Large intestine (tissue), 3 donors: ENCODE data around the gene TNFRSF21. TPM values are rescaled to one million over a fixed set of nuclear protein-coding genes. Genes with fewer than 3 reads are reported as not detected.

Experiments used
- DNase-seq, 2 donors: peaks; one replicate each; pipeline versions ENCODE4 v3.0.0 to v3.0.0-alpha.2; 2013
- H3K27ac ChIP-seq: one replicate; pipeline ENCODE4 v1.5.1; 2013; ENCODE audit warnings: low read length
- H3K27me3 ChIP-seq: 2 replicates; pipeline ENCODE4 v1.6.1; 2013; ENCODE audit warnings: low read length; ENCODE audit not compliant: control insufficient read depth, insufficient read depth
- H3K36me3 ChIP-seq: 2 replicates; pipeline ENCODE4 v1.6.1; 2013; ENCODE audit warnings: low read length; ENCODE audit not compliant: control insufficient read depth, insufficient read depth
- H3K4me1 ChIP-seq: one replicate; pipeline ENCODE4 v1.6.1; 2013; ENCODE audit warnings: low read length; ENCODE audit not compliant: control insufficient read depth, insufficient read depth
- H3K4me3 ChIP-seq: one replicate; pipeline ENCODE4 v1.5.1; 2013; ENCODE audit warnings: low read length
- H3K9me3 ChIP-seq: one replicate; pipeline ENCODE4 v1.6.1; 2013; ENCODE audit warnings: mild to moderate bottlenecking, low read depth, low read length, moderate library complexity; ENCODE audit not compliant: control insufficient read depth
- WGBS: methylation state at CpG from one replicate; pipeline ENCODE4 v1.1.5; 2013; ENCODE audit warnings: low lambda C conversion rate; ENCODE audit not compliant: insufficient coverage; 5-methylcytosine and 5-hydroxymethylcytosine counted together
- polyA plus RNA-seq: library from polyadenylated mRNA; unstranded; fragments of 120-200 nt; gene quantifications from one replicate; pipeline ENCODE4 v1.2.1, GENCODE V29; 2013

The TNFRSF21 gene
- polyA plus RNA-seq, 1 donor, result 22.8 TPM

GRCh38 chr6:47202644-47203205 lies 107.0 kb downstream of the TNFRSF21 start:
- Histone ChIP-seq H3K36me3 (no peaks in the 10 kb centered on the region), H3K27ac (peak overlapping the region; percentile 75), H3K9me3 (no peaks in the 10 kb centered on the region), H3K4me1 (peaks cover 13% of the 10 kb centered on the region), H3K27me3 (no peaks in the 10 kb centered on the region), H3K4me3 (no peak overlapping the region)
- 63% methylated on average over 2 of the region's 2 CpGs for WGBS
- peak; percentile 50 to 68 for DNase-seq

GRCh38 chr6:47200536-47201334 lies 109.0 kb downstream of the TNFRSF21 start:
- no peak overlapping the region for H3K4me3 ChIP-seq
- DNase-seq, result peak in 1 of 2 donors; percentile 10
- H3K4me1 ChIP-seq, result peaks cover 13% of the 10 kb centered on the region
- no peaks in the 10 kb centered on the region for H3K27me3 ChIP-seq
- H3K9me3 ChIP-seq, result no peaks in the 10 kb centered on the region
- no peak overlapping the region for H3K27ac ChIP-seq
- 67% methylated on average over 2 of the region's 3 CpGs for WGBS
- no peaks in the 10 kb centered on the region for H3K36me3 ChIP-seq

GRCh38 chr6:47197682-47198640 lies 111.7 kb downstream of the TNFRSF21 start:
- H3K4me1 ChIP-seq, result peaks cover 11% of the 10 kb centered on the region
- no peak overlapping the region for H3K27ac ChIP-seq
- H3K27me3 ChIP-seq, result no peaks in the 10 kb centered on the region
- H3K4me3 ChIP-seq, result no peak overlapping the region
- DNase-seq, result no peak
- 40% methylated on average over 2 of the region's 6 CpGs for WGBS
- no peaks in the 10 kb centered on the region for H3K36me3 ChIP-seq
- no peaks in the 10 kb centered on the region for H3K9me3 ChIP-seq

- Histone ChIP-seq H3K4me1 (peaks cover 10% of the 10 kb centered on the region), H3K27me3 (no peaks in the 10 kb centered on the region), H3K9me3 (no peaks in the 10 kb centered on the region), H3K36me3 (no peaks in the 10 kb centered on the region), H3K27ac (no peak overlapping the region), H3K4me3 (no peak overlapping the region)
- WGBS, result 80% methylated on average over 1 of the region's 5 CpGs
- no peak for DNase-seq
Measured at GRCh38 chr6:47196113-47196512, 113.6 kb downstream of the TNFRSF21 start.

- no peaks in the 10 kb centered on the region for H3K36me3 ChIP-seq
- H3K4me3 ChIP-seq, result no peak overlapping the region
- peaks cover 10% of the 10 kb centered on the region for H3K4me1 ChIP-seq
- peak in 1 of 2 donors; percentile 56 for DNase-seq
- peak overlapping the region; percentile 6 for H3K27ac ChIP-seq
- H3K9me3 ChIP-seq, result no peaks in the 10 kb centered on the region
- H3K27me3 ChIP-seq, result no peaks in the 10 kb centered on the region
- WGBS, result 67% methylated on average over 1 of the region's 4 CpGs
Measured at GRCh38 chr6:47195011-47195650, 114.6 kb downstream of the TNFRSF21 start.

GRCh38 chr6:47188588-47189021 lies 121.1 kb downstream of the TNFRSF21 start:
- Histone ChIP-seq H3K4me1 (peaks cover 19% of the 10 kb centered on the region), H3K36me3 (no peaks in the 10 kb centered on the region), H3K4me3 (no peak overlapping the region), H3K27ac (peak overlapping the region; percentile 95), H3K9me3 (no peaks in the 10 kb centered on the region), H3K27me3 (no peaks in the 10 kb centered on the region)
- WGBS, result no CpG with 5 or more reads among the region's 1 CpG
- DNase-seq, result peak; percentile 93 to 97

- Histone ChIP-seq H3K9me3 (no peaks in the 10 kb centered on the region), H3K27ac (peak overlapping the region; percentile 95), H3K36me3 (no peaks in the 10 kb centered on the region), H3K27me3 (no peaks in the 10 kb centered on the region), H3K4me1 (peaks cover 19% of the 10 kb centered on the region), H3K4me3 (no peak overlapping the region)
- peak; percentile 68 to 84 for DNase-seq
- WGBS, result 37% methylated on average over 2 of the region's 5 CpGs
Measured at GRCh38 chr6:47187893-47188587, 121.7 kb downstream of the TNFRSF21 start.

- no peak for DNase-seq
- Histone ChIP-seq H3K4me1 (peaks cover 19% of the 10 kb centered on the region), H3K27ac (peak overlapping the region; percentile 95), H3K9me3 (no peaks in the 10 kb centered on the region), H3K4me3 (no peak overlapping the region), H3K27me3 (no peaks in the 10 kb centered on the region), H3K36me3 (no peaks in the 10 kb centered on the region)
- no CpG with 5 or more reads among the region's 1 CpG for WGBS
Measured at GRCh38 chr6:47187113-47187512, 122.6 kb downstream of the TNFRSF21 start.

- H3K27ac ChIP-seq, result no peak overlapping the region
- no peak overlapping the region for H3K4me3 ChIP-seq
- no peaks in the 10 kb centered on the region for H3K27me3 ChIP-seq
- 17% methylated on average over 1 of the region's 6 CpGs for WGBS
- H3K36me3 ChIP-seq, result no peaks in the 10 kb centered on the region
- no peaks in the 10 kb centered on the region for H3K9me3 ChIP-seq
- DNase-seq, result peak in 1 of 2 donors; percentile 58
- H3K4me1 ChIP-seq, result peaks cover 6% of the 10 kb centered on the region
Measured at GRCh38 chr6:47182291-47182957, 127.3 kb downstream of the TNFRSF21 start.
